Loucy (cell line): ENCODE results near the gene ACAP2.

Source experiments
- H2AFZ ChIP-seq: fragments of 200-600 bp; sonication (generic); 2 replicates; pipeline ENCODE4 v1.6.0; 2016; ENCODE audit warnings: antibody characterized with exemption, mild to moderate bottlenecking, low read length, moderate library complexity
- H3F3A ChIP-seq: fragments of 200-600 bp; 2 replicates; pipeline ENCODE4 v1.6.0; 2016; ENCODE audit warnings: antibody characterized with exemption, low read depth, mild to moderate bottlenecking
- H3K27me3 ChIP-seq: fragments of 200-600 bp; sonication (generic); 2 replicates; pipeline ENCODE4 v1.6.1; 2014; ENCODE audit warnings: low read length, mild to moderate bottlenecking; ENCODE audit not compliant: insufficient read depth, poor library complexity, severe bottlenecking
- H3K36me3 ChIP-seq: fragments of 200-600 bp; sonication (generic); 2 replicates; pipeline ENCODE4 v1.6.1; 2016; ENCODE audit warnings: low read length; ENCODE audit not compliant: insufficient read depth
- H3K4me1 ChIP-seq: fragments of 200-600 bp; sonication (generic); 2 replicates; pipeline ENCODE4 v1.5.1; 2014; ENCODE audit warnings: low read length, mild to moderate bottlenecking; ENCODE audit not compliant: insufficient read depth, poor library complexity, severe bottlenecking
- H3K4me2 ChIP-seq: fragments of 200-600 bp; sonication (generic); 2 replicates; pipeline ENCODE4 v1.6.0; 2014; ENCODE audit warnings: antibody characterized with exemption, low read length, low read depth, mild to moderate bottlenecking; ENCODE audit not compliant: poor library complexity, severe bottlenecking
- H3K4me3 ChIP-seq: fragments of 200-600 bp; sonication (generic); 2 replicates; pipeline ENCODE4 v1.5.1; 2014; ENCODE audit warnings: low read length, mild to moderate bottlenecking, mixed read lengths; ENCODE audit not compliant: poor library complexity, severe bottlenecking
- H3K79me2 ChIP-seq: fragments of 200-600 bp; sonication (generic); 2 replicates; pipeline ENCODE4 v1.6.1; 2014; ENCODE audit warnings: low read length; ENCODE audit not compliant: insufficient read depth
- H3K9ac ChIP-seq: fragments of 200-600 bp; sonication (generic); 2 replicates; pipeline ENCODE4 v1.6.0; 2014; ENCODE audit warnings: mild to moderate bottlenecking, low read depth, low read length, moderate library complexity; ENCODE audit not compliant: poor library complexity, severe bottlenecking
- H3K9me2 ChIP-seq: fragments of 200-600 bp; sonication (generic); replicated peaks from 2 replicates; pipeline ENCODE4 v1.6.1; 2016; ENCODE audit warnings: low read depth, low read length, mixed read lengths
- H3K9me3 ChIP-seq: fragments of 200-600 bp; sonication (generic); 2 replicates; pipeline ENCODE4 v1.6.1; 2014; ENCODE audit warnings: mild to moderate bottlenecking, antibody characterized with exemption, low read length, low read depth; ENCODE audit not compliant: insufficient read depth
- H4K20me1 ChIP-seq: fragments of 200-600 bp; sonication (generic); 2 replicates; pipeline ENCODE4 v1.6.0; 2014; ENCODE audit warnings: antibody characterized with exemption, low read length, mild to moderate bottlenecking; ENCODE audit not compliant: insufficient read depth, poor library complexity, severe bottlenecking
- CTCF ChIP-seq: fragments of 200-600 bp; sonication (generic); conservative IDR thresholded peaks from 2 replicates; pipeline ENCODE4 v1.5.1; 2014; ENCODE audit warnings: mild to moderate bottlenecking, antibody characterized with exemption, low read length
- EZH2phosphoT487 ChIP-seq: fragments of 200-600 bp; IDR thresholded peaks from 2 replicates; pipeline ENCODE4 v1.6.1; 2018; ENCODE audit warnings: antibody characterized with exemption, mild to moderate bottlenecking, moderate library complexity, borderline replicate concordance

ACAP2 gene

GRCh38 chr3:195352895-195353488 is 89.8 kb downstream of the ACAP2 start:
- no peak overlapping the region for H3K4me2 ChIP-seq
- peaks cover 17% of the 10 kb centered on the region; the same call in 1 of the 2 replicates for H3K36me3 ChIP-seq
- H3K9ac ChIP-seq = no peak overlapping the region
- H3K4me1 ChIP-seq = no peaks in the 10 kb centered on the region
- no peak overlapping the region for H3K4me3 ChIP-seq
- no peaks in the 10 kb centered on the region for H4K20me1 ChIP-seq
- H3K9me2 ChIP-seq = no peaks in the 10 kb centered on the region
- H3F3A ChIP-seq = no peaks in the 10 kb centered on the region
- TF ChIP-seq CTCF (no peak), EZH2phosphoT487 (no peak)
- peaks cover 11% of the 10 kb centered on the region for H3K79me2 ChIP-seq
- H3K27me3 ChIP-seq = no peaks in the 10 kb centered on the region
- no peaks in the 10 kb centered on the region for H3K9me3 ChIP-seq
- H2AFZ ChIP-seq = no peak overlapping the region

GRCh38 chr3:195348426-195349115 is 94.2 kb downstream of the ACAP2 start:
- no peaks in the 10 kb centered on the region for H3K27me3 ChIP-seq
- no peak overlapping the region for H3K9ac ChIP-seq
- H3K4me2 ChIP-seq = no peak overlapping the region
- TF ChIP-seq EZH2phosphoT487 = no peak
- H3K36me3 ChIP-seq = peaks cover 7% of the 10 kb centered on the region; the same call in 1 of the 2 replicates
- H4K20me1 ChIP-seq = no peaks in the 10 kb centered on the region
- H2AFZ ChIP-seq = no peak overlapping the region
- H3K79me2 ChIP-seq = 0 out of 2 replicates have a peak, but pooled peaks cover 5% of the 10 kb centered on the region
- H3K9me2 ChIP-seq = no peaks in the 10 kb centered on the region
- no peak overlapping the region for H3K4me3 ChIP-seq
- H3F3A ChIP-seq = no peaks in the 10 kb centered on the region
- no peaks in the 10 kb centered on the region for H3K4me1 ChIP-seq
- no peaks in the 10 kb centered on the region for H3K9me3 ChIP-seq

GRCh38 chr3:195337747-195338146 is 105.1 kb downstream of the ACAP2 start:
- no peaks in the 10 kb centered on the region for H3K9me3 ChIP-seq
- H3K4me3 ChIP-seq = no peak overlapping the region
- no peaks in the 10 kb centered on the region for H3K79me2 ChIP-seq
- H3K9ac ChIP-seq = no peak overlapping the region
- H3K4me1 ChIP-seq = no peaks in the 10 kb centered on the region
- H3F3A ChIP-seq = no peaks in the 10 kb centered on the region
- H3K9me2 ChIP-seq = no peaks in the 10 kb centered on the region
- no peak for TF ChIP-seq CTCF
- no peak for TF ChIP-seq EZH2phosphoT487
- no peaks in the 10 kb centered on the region for H4K20me1 ChIP-seq
- no peak overlapping the region for H3K4me2 ChIP-seq
- H2AFZ ChIP-seq = no peak overlapping the region
- H3K36me3 ChIP-seq = peaks cover 42% of the 10 kb centered on the region; the same call in 1 of the 2 replicates
- no peaks in the 10 kb centered on the region for H3K27me3 ChIP-seq
